Neural progenitor cell (in vitro differentiated cells): Measurements from ENCODE around the gene ARL15. TPM values are rescaled to one million over a fixed set of nuclear protein-coding genes. Genes with fewer than 3 reads are reported as not detected.

Experiments used
- DNase-seq: peaks from one replicate; pipeline ENCODE4 v3.0.0-alpha.2; 2016; ENCODE audit warnings: low spot score
- H2AFZ ChIP-seq: fragments of 200-600 bp; sonication (generic); replicated peaks from 2 replicates; pipeline ENCODE4 v1.6.1; 2016; ENCODE audit warnings: antibody characterized with exemption
- H3F3A ChIP-seq: fragments of 200-600 bp; sonication (generic); 2 replicates; pipeline ENCODE4 v1.6.1; 2016; ENCODE audit warnings: antibody characterized with exemption, low read depth
- H3K27ac ChIP-seq: fragments of 200-600 bp; sonication (generic); 2 replicates; pipeline ENCODE4 v1.5.1; 2016; ENCODE audit warnings: mild to moderate bottlenecking
- H3K27me3 ChIP-seq: fragments of 200-600 bp; sonication (generic); 2 replicates; pipeline ENCODE4 v1.6.1; 2016; ENCODE audit warnings: mild to moderate bottlenecking, moderate library complexity
- H3K36me3 ChIP-seq: fragments of 200-600 bp; sonication (generic); 2 replicates; pipeline ENCODE4 v1.5.1; 2016
- H3K4me1 ChIP-seq: fragments of 200-600 bp; sonication (generic); 2 replicates; pipeline ENCODE4 v1.6.1; 2016; ENCODE audit warnings: mixed run types
- H3K4me2 ChIP-seq: fragments of 200-600 bp; sonication (generic); 2 replicates; pipeline ENCODE4 v1.6.1; 2016
- H3K4me3 ChIP-seq: fragments of 200-600 bp; sonication (generic); 2 replicates; pipeline ENCODE4 v1.5.1; 2016
- H3K79me2 ChIP-seq: fragments of 200-600 bp; sonication (generic); 2 replicates; pipeline ENCODE4 v1.6.1; 2016; ENCODE audit warnings: low read depth
- H3K9ac ChIP-seq: fragments of 200-600 bp; sonication (generic); 2 replicates; pipeline ENCODE4 v1.6.1; 2016
- H3K9me3 ChIP-seq: fragments of 200-600 bp; sonication (generic); 2 replicates; pipeline ENCODE4 v1.5.1; 2016; ENCODE audit warnings: low read depth
- H4K20me1 ChIP-seq: fragments of 200-600 bp; sonication (generic); 2 replicates; pipeline ENCODE4 v1.6.1; 2016; ENCODE audit warnings: low read depth
- H3K27ac Mint-ChIP-seq: 3 replicates; pipeline ENCODE4 v1.8.0; 2021; ENCODE audit warnings: mixed read lengths
- H3K27me3 Mint-ChIP-seq: 2 replicates; pipeline ENCODE4 v1.8.0; 2022; ENCODE audit warnings: low read depth, mild to moderate bottlenecking, inconsistent platforms, moderate library complexity, mixed read lengths; ENCODE audit not compliant: insufficient read depth
- H3K36me3 Mint-ChIP-seq: 3 replicates; pipeline ENCODE4 v1.8.0; 2021; ENCODE audit warnings: mixed read lengths
- H3K4me1 Mint-ChIP-seq: 3 replicates; pipeline ENCODE4 v1.8.0; 2021; ENCODE audit warnings: mixed read lengths
- H3K4me3 Mint-ChIP-seq: 3 replicates; pipeline ENCODE4 v1.8.0; 2021; ENCODE audit warnings: mild to moderate bottlenecking, moderate library complexity, mixed read lengths
- H3K9me3 Mint-ChIP-seq: 3 replicates; pipeline ENCODE4 v1.8.0; 2020; ENCODE audit warnings: mixed read lengths
- CTCF ChIP-seq: fragments of 200-600 bp; sonication (generic); IDR thresholded peaks from 2 replicates; pipeline ENCODE4 v1.5.1; 2017; ENCODE audit warnings: antibody characterized with exemption, mild to moderate bottlenecking
- EZH2 ChIP-seq: fragments of 200-600 bp; sonication (generic); IDR thresholded peaks from 2 replicates; pipeline ENCODE4 v1.6.1; 2017; ENCODE audit warnings: antibody characterized with exemption, mild to moderate bottlenecking, moderate library complexity
- EZH2phosphoT487 ChIP-seq: fragments of 200-600 bp; sonication (generic); IDR thresholded peaks from 2 replicates; pipeline ENCODE4 v1.6.1; 2017; ENCODE audit warnings: antibody characterized with exemption
- total RNA-seq: library from RNA; depleted of rRNA; stranded (reverse); fragments of >200 nt; gene quantifications from 2 replicates; pipeline ENCODE4 v1.2.3, GENCODE V29; 2015; ENCODE audit warnings: low replicate concordance

ARL15 gene
- total RNA-seq, 1 donor from 2014 or later: 39.1 TPM

DNA sequence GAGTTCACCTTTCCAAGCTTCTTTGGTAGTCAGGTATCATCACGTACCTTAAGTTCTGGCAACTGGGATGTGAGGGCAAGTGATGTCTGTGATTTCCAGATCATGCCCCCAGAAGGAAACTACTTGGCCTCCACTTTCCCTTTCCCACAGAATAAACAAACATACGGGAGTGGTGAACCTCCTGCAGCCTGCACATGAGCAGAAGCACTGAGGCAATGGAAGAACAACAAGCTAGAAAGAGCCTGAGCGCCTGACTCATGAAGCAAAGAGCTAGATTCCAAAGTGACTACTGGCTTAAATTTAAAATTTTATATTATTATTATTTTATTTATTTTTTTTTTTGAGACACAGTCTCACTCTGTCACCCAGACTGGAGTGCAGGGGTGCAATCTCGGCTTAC lies 35.0 kb downstream of the ARL15 start:
- H2AFZ ChIP-seq: no peak overlapping the region
- Mint-ChIP-seq H3K36me3 (peaks cover 6% of the 10 kb centered on the region), H3K9me3 (no peaks in the 10 kb centered on the region), H3K4me3 (no peak overlapping the region), H3K27me3 (no peaks in the 10 kb centered on the region), H3K4me1 (no peaks in the 10 kb centered on the region), H3K27ac (no peak overlapping the region)
- H3K27ac ChIP-seq: no peak overlapping the region
- H3K9ac ChIP-seq: no peak overlapping the region
- H4K20me1 ChIP-seq: no peaks in the 10 kb centered on the region
- no peaks in the 10 kb centered on the region for H3K9me3 ChIP-seq
- H3K27me3 ChIP-seq: no peaks in the 10 kb centered on the region
- DNase-seq: no peak
- no peak overlapping the region for H3K4me3 ChIP-seq
- no peaks in the 10 kb centered on the region for H3F3A ChIP-seq
- H3K4me2 ChIP-seq: no peak overlapping the region
- no peaks in the 10 kb centered on the region for H3K79me2 ChIP-seq
- H3K4me1 ChIP-seq: no peaks in the 10 kb centered on the region
- no peaks in the 10 kb centered on the region for H3K36me3 ChIP-seq
- TF ChIP-seq CTCF (no peak), EZH2 (no peak), EZH2phosphoT487 (no peak)

DNA sequence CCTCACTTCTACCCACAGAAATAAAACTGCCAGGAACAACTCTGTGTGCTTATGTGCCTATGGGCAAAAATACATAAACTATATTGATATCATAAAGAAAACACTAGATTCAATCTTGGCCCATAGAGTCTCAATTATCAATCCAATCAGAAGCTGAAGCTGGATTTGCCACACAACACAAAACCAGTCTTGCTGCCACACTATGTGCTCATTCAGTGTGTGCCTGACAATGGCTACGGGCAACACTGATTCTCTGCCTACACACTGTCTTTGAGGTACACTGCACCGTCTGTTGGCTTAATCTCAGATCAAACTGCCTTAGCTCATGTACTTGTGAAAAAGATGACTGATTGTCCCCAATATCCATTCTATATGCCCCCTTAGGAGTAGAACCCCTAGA lies 35.4 kb downstream of the ARL15 start:
- Mint-ChIP-seq H3K4me1 (no peaks in the 10 kb centered on the region), H3K27me3 (no peaks in the 10 kb centered on the region), H3K27ac (no peak overlapping the region), H3K4me3 (no peak overlapping the region), H3K9me3 (no peaks in the 10 kb centered on the region), H3K36me3 (peaks cover 5% of the 10 kb centered on the region)
- Histone ChIP-seq H4K20me1 (no peaks in the 10 kb centered on the region), H3K27me3 (no peaks in the 10 kb centered on the region), H3K36me3 (no peaks in the 10 kb centered on the region), H2AFZ (no peak overlapping the region), H3F3A (no peaks in the 10 kb centered on the region), H3K79me2 (no peaks in the 10 kb centered on the region), H3K27ac (no peak overlapping the region), H3K4me2 (no peak overlapping the region), H3K9ac (no peak overlapping the region), H3K9me3 (no peaks in the 10 kb centered on the region), H3K4me1 (no peaks in the 10 kb centered on the region), H3K4me3 (no peak overlapping the region)
- TF ChIP-seq EZH2 (no peak), CTCF (no peak), EZH2phosphoT487 (no peak)
- no peak for DNase-seq

DNA sequence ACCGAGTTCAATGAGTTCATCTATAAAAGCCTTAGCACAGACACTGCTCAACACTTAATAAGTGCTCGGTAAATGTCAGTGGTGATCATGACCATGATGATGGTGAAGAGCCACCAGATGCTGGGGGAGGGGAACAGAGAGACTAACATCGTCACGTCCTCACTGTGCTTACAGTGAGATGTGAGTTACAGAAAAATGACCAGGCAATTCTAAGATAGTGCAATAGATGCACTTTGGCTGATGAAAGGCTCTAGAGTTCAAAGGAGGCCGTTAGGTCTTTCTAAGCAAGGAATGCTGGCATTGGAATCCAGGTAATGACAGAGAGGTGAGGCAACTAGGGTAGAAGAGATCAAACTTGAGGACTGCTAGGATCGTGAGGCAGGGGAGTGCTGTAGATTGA lies 36.7 kb downstream of the ARL15 start:
- H3K4me3 Mint-ChIP-seq: no peak overlapping the region
- Histone ChIP-seq H3F3A (no peaks in the 10 kb centered on the region), H3K27me3 (no peaks in the 10 kb centered on the region), H3K27ac (no peak overlapping the region), H3K4me3 (no peak overlapping the region), H3K4me1 (no peaks in the 10 kb centered on the region), H3K9me3 (no peaks in the 10 kb centered on the region), H4K20me1 (no peaks in the 10 kb centered on the region), H3K4me2 (no peak overlapping the region), H3K79me2 (no peaks in the 10 kb centered on the region), H3K36me3 (no peaks in the 10 kb centered on the region), H2AFZ (no peak overlapping the region), H3K9ac (no peak overlapping the region)
- H3K36me3 Mint-ChIP-seq: peaks cover 6% of the 10 kb centered on the region
- TF ChIP-seq EZH2 (no peak), CTCF (no peak), EZH2phosphoT487 (no peak)
- peaks cover 2% of the 10 kb centered on the region for H3K9me3 Mint-ChIP-seq
- DNase-seq: no peak
- H3K27me3 Mint-ChIP-seq: no peaks in the 10 kb centered on the region
- H3K4me1 Mint-ChIP-seq: no peaks in the 10 kb centered on the region
- no peak overlapping the region for H3K27ac Mint-ChIP-seq

- H3K27me3 ChIP-seq: no peaks in the 10 kb centered on the region
- Mint-ChIP-seq H3K4me3 (no peak overlapping the region), H3K36me3 (peaks cover 6% of the 10 kb centered on the region), H3K4me1 (no peaks in the 10 kb centered on the region), H3K27me3 (no peaks in the 10 kb centered on the region), H3K9me3 (peaks cover 2% of the 10 kb centered on the region), H3K27ac (no peak overlapping the region)
- TF ChIP-seq CTCF (no peak), EZH2phosphoT487 (no peak), EZH2 (no peak)
- H4K20me1 ChIP-seq: no peaks in the 10 kb centered on the region
- no peaks in the 10 kb centered on the region for H3K36me3 ChIP-seq
- H3K4me3 ChIP-seq: no peak overlapping the region
- no peaks in the 10 kb centered on the region for H3K79me2 ChIP-seq
- no peaks in the 10 kb centered on the region for H3K4me1 ChIP-seq
- DNase-seq: no peak
- no peak overlapping the region for H2AFZ ChIP-seq
- H3K27ac ChIP-seq: no peak overlapping the region
- H3K4me2 ChIP-seq: no peak overlapping the region
- no peaks in the 10 kb centered on the region for H3K9me3 ChIP-seq
- H3K9ac ChIP-seq: no peak overlapping the region
- no peaks in the 10 kb centered on the region for H3F3A ChIP-seq
Observed at GRCh38 chr5:54272746-54273145, 37.6 kb downstream of the ARL15 start.
